HG03095 (cell line): ENCODE measurements around the gene BRAT1.

Source experiments
- ATAC-seq: cut with Tn5 transposase; IDR thresholded peaks from one replicate; pipeline ENCODE4 v1.9.1; 2021; ENCODE audit warnings: moderate library complexity; ENCODE audit not compliant: unreplicated experiment

The BRAT1 gene

GRCh38 chr7:2525658-2526630, 29.4 kb downstream of the BRAT1 start:
- ATAC-seq, result no peak

GRCh38 chr7:2524808-2525657, 30.3 kb downstream of the BRAT1 start:
- ATAC-seq, result no peak

GRCh38 chr7:2523941-2524807, 31.1 kb downstream of the BRAT1 start:
- ATAC-seq, result no peak

- ATAC-seq, result no peak
These were observed 31.8 kb downstream of the BRAT1 start for GRCh38 chr7:2523461-2523936.

GRCh38 chr7:2522780-2523433, 32.4 kb downstream of the BRAT1 start:
- ATAC-seq, result no peak

GRCh38 chr7:2521952-2522591, 33.3 kb downstream of the BRAT1 start:
- ATAC-seq, result no peak

- ATAC-seq, result no peak
These were observed 34.0 kb downstream of the BRAT1 start for GRCh38 chr7:2521341-2521745.

- no peak for ATAC-seq
These were observed 34.5 kb downstream of the BRAT1 start for GRCh38 chr7:2520761-2521290.

- no peak for ATAC-seq
These were observed 35.1 kb downstream of the BRAT1 start for GRCh38 chr7:2520131-2520760.

- peak; percentile 82 for ATAC-seq
These were observed 36.0 kb downstream of the BRAT1 start, which contains the start of gene LFNG for GRCh38 chr7:2519119-2519930. LFNG (plus strand) TSS chr7:2519774; CDS start chr7:2519862, 88 bp downstream.

- ATAC-seq, result no peak
These were observed 36.6 kb downstream of the BRAT1 start for GRCh38 chr7:2518737-2519118.

- no peak for ATAC-seq
These were observed 37.4 kb downstream of the BRAT1 start for GRCh38 chr7:2517678-2518507.

GRCh38 chr7:2517026-2517425, 38.3 kb downstream of the BRAT1 start:
- ATAC-seq, result no peak

GRCh38 chr7:2516194-2516555, 39.1 kb downstream of the BRAT1 start:
- ATAC-seq, result no peak

GRCh38 chr7:2515424-2516193, 39.7 kb downstream of the BRAT1 start:
- ATAC-seq, result no peak
